Suprapubic skin (tissue), 3 donors: Measurements from ENCODE around the gene IGFBP2.

Source experiments
- POLR2AphosphoS5 ChIP-seq, 3 donors: sonication (generic); formaldehyde crosslinking; IDR thresholded peaks; one replicate each; pipeline ENCODE4 v1.6.1; 2017; ENCODE audit warnings: antibody characterized with exemption in 3 of 3
- TF ChIP-seq, protein P1 (sequence below), 2 donors: fragments of 200-600 bp in 1 of 2; fragments of 450-650 bp in 1 of 2; sonication (generic) in 1 of 2; IDR thresholded peaks; one replicate each; pipeline ENCODE4 v1.5.1; 2016 to 2019; ENCODE audit warnings: antibody characterized with exemption in 2 of 2, mild to moderate bottlenecking in 1 of 2, moderate library complexity in 1 of 2

DNA sequence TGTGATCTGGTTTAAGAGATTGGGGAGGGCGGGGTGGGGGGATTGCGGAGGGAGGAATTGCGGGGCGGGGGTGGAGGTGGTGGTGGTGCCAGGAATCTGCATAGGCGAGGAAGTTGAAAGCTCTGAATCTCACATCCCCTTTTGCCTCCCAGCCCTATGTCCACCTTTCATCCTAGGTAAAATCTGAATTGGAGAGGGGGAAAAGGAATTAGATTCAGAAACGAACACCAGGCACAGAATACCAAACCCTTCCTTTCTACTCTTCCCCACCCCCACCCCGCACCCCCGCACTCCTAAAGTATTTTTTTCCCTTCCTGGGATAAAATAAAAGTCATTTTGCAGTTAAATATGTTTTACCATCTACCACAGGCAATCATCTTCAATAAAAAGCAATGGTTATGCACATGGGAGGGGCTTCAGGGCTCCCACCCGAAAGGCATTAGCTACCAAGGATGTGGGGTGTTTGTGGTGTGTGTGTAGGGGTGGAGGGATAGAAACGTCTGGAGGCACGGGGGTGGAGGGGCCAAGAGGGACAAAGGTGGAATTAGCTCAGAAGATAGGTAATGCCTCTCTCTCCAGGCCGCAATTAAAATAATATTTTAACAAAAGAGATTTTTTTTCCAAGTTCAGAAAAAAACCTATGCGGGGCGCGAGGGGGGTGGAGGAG lies 60.3 kb downstream of the IGFBP2 start:
- no peak for TF ChIP-seq POLR2AphosphoS5 (IDR thresholded peaks at IDR 0.05)
- TF ChIP-seq, protein P1, sequence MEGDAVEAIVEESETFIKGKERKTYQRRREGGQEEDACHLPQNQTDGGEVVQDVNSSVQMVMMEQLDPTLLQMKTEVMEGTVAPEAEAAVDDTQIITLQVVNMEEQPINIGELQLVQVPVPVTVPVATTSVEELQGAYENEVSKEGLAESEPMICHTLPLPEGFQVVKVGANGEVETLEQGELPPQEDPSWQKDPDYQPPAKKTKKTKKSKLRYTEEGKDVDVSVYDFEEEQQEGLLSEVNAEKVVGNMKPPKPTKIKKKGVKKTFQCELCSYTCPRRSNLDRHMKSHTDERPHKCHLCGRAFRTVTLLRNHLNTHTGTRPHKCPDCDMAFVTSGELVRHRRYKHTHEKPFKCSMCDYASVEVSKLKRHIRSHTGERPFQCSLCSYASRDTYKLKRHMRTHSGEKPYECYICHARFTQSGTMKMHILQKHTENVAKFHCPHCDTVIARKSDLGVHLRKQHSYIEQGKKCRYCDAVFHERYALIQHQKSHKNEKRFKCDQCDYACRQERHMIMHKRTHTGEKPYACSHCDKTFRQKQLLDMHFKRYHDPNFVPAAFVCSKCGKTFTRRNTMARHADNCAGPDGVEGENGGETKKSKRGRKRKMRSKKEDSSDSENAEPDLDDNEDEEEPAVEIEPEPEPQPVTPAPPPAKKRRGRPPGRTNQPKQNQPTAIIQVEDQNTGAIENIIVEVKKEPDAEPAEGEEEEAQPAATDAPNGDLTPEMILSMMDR (IDR thresholded peaks at IDR 0.05), result no peak
